SK-N-SH (cell line): ENCODE measurements around the gene USP32. TPM values are rescaled to one million over a fixed set of nuclear protein-coding genes. Genes with fewer than 3 reads are reported as not detected.
"Not testable (repeated sequence)": the region's sequence is repeated elsewhere in the genome, so short reads cannot be mapped to it uniquely, and the experiment has no call there.

Experiments
- CTCF ChIA-PET: fragments of 300-600, 350-600 bp; formaldehyde crosslinking; extraction: SDS; loops from one replicate; lab custom pipeline; 2021; lab: Yijun Ruan, JAX
- POLR2A ChIA-PET: fragments of 350-600 bp; sonication (Branson Sonifier 250); formaldehyde crosslinking; extraction: SDS; loops from one replicate; lab custom pipeline; 2020; ENCODE audit warnings: antibody characterized with exemption, inconsistent platforms; lab: Yijun Ruan, JAX
- DNase-seq: peaks from one replicate; pipeline ENCODE4 v3.0.0; 2012
- H2AFZ ChIP-seq: fragments of 200-600 bp; sonication (generic); 2 replicates; pipeline ENCODE4 v1.8.1; 2016; ENCODE audit warnings: antibody characterized with exemption, mild to moderate bottlenecking, low read depth
- H3F3A ChIP-seq: fragments of 200-600 bp; sonication (generic); replicated peaks from 2 replicates; pipeline ENCODE3; 2016; ENCODE audit warnings: antibody characterized with exemption, mild to moderate bottlenecking; ENCODE audit not compliant: insufficient read depth
- H3K27ac ChIP-seq, 2 experiments: fragments of 200-500 bp in 1 of 2; fragments of 200-600 bp in 1 of 2; sonication (Bioruptor generic) in 1 of 2; sonication (generic), shearing (Covaris generic) in 1 of 2; 2 replicates each; pipeline versions ENCODE4 v1.5.1 to v1.6.1; 2014 to 2016; ENCODE audit warnings: low read depth in 2 of 2, inconsistent platforms in 1 of 2, low read length in 1 of 2, mild to moderate bottlenecking in 1 of 2, mixed read lengths in 1 of 2
- H3K27me3 ChIP-seq: fragments of 200-600 bp; sonication (generic), shearing (Covaris generic); 2 replicates; pipeline ENCODE4 v1.6.1; 2016; ENCODE audit warnings: mixed run types; ENCODE audit not compliant: insufficient read depth
- H3K36me3 ChIP-seq, 2 experiments: fragments of 200-500 bp in 1 of 2; fragments of 200-600 bp in 1 of 2; sonication (Bioruptor generic) in 1 of 2; sonication (generic) in 1 of 2; replicated peaks in 1 of 2; 2 replicates each; pipeline versions ENCODE3 to v1.5.1; 2014 to 2016; ENCODE audit warnings: low read length in 1 of 2, mild to moderate bottlenecking in 1 of 2; ENCODE audit not compliant: insufficient read depth in 2 of 2, control insufficient read depth in 1 of 2
- H3K4me1 ChIP-seq, 2 experiments: fragments of 200-500 bp in 1 of 2; fragments of 200-600 bp in 1 of 2; sonication (Bioruptor generic) in 1 of 2; sonication (generic), shearing (Covaris generic) in 1 of 2; 2 replicates each; pipeline versions ENCODE4 v1.5.1 to v1.6.1; 2014 to 2016; ENCODE audit warnings: low read depth in 1 of 2, low read length in 1 of 2, mixed run types in 1 of 2; ENCODE audit not compliant: insufficient read depth in 2 of 2, control insufficient read depth in 1 of 2
- H3K4me2 ChIP-seq: fragments of 200-600 bp; sonication (generic), shearing (Covaris generic); 2 replicates; pipeline ENCODE4 v1.6.1; 2017; ENCODE audit warnings: mixed run types
- H3K4me3 ChIP-seq, 2 experiments: fragments of 200-500 bp in 1 of 2; fragments of 200-600 bp in 1 of 2; sonication (Bioruptor generic) in 1 of 2; sonication (generic), shearing (Covaris generic) in 1 of 2; 2 replicates each; pipeline versions ENCODE4 v1.5.1 to v1.8.1; 2014 to 2016; ENCODE audit warnings: low read depth in 2 of 2, inconsistent platforms in 1 of 2, low read length in 1 of 2, mild to moderate bottlenecking in 1 of 2, mixed read lengths in 1 of 2, moderate library complexity in 1 of 2
- H3K79me2 ChIP-seq: fragments of 200-600 bp; sonication (generic); 2 replicates; pipeline ENCODE4 v1.8.1; 2017; ENCODE audit warnings: mild to moderate bottlenecking; ENCODE audit not compliant: insufficient read depth
- H3K9ac ChIP-seq: fragments of 200-600 bp; sonication (generic); 2 replicates; pipeline ENCODE4 v1.6.1; 2017; ENCODE audit warnings: mixed run types
- H3K9me2 ChIP-seq: fragments of 200-600 bp; sonication (generic); 2 replicates; pipeline ENCODE4 v1.6.1; 2017; ENCODE audit warnings: mixed run types
- H3K9me3 ChIP-seq: fragments of 200-600 bp; sonication (generic); 2 replicates; pipeline ENCODE4 v1.6.1; 2017; ENCODE audit warnings: mixed run types, mild to moderate bottlenecking, moderate library complexity
- H4K20me1 ChIP-seq: fragments of 200-600 bp; sonication (generic); 2 replicates; pipeline ENCODE4 v1.6.1; 2017; ENCODE audit warnings: mild to moderate bottlenecking, mixed run types; ENCODE audit not compliant: insufficient read depth
- EZH2phosphoT487 ChIP-seq: fragments of 200-600 bp; sonication (generic); IDR thresholded peaks from 2 replicates; pipeline ENCODE4 v1.6.1; 2017; ENCODE audit warnings: low read depth, mixed run types, mild to moderate bottlenecking, antibody characterized with exemption, moderate library complexity, borderline replicate concordance
- FOSL2 ChIP-seq: IDR thresholded peaks from 2 replicates; pipeline ENCODE4 v1.4.0; 2012; ENCODE audit warnings: low read depth, mild to moderate bottlenecking, moderate library complexity, borderline replicate concordance
- GATA2 ChIP-seq: sonication (generic); formaldehyde crosslinking; IDR thresholded peaks from 2 replicates; pipeline ENCODE4 v1.5.0; 2020; ENCODE audit warnings: mild to moderate bottlenecking, missing genetic modification reagents
- JUND ChIP-seq: IDR thresholded peaks from 2 replicates; pipeline ENCODE4 v1.4.0; 2012
- MAX ChIP-seq: IDR thresholded peaks from 2 replicates; pipeline ENCODE4 v1.4.0; 2012; ENCODE audit warnings: low read depth
- MXI1 ChIP-seq: IDR thresholded peaks from 2 replicates; pipeline ENCODE4 v1.6.1; 2012; ENCODE audit warnings: mild to moderate bottlenecking, low read depth, low read length, improper control_type of control experiment
- NFIC ChIP-seq: IDR thresholded peaks from 2 replicates; pipeline ENCODE4 v1.4.0; 2012; ENCODE audit warnings: borderline replicate concordance
- NRF1 ChIP-seq: IDR thresholded peaks from 2 replicates; pipeline ENCODE4 v1.6.1; 2012; ENCODE audit warnings: low read depth, mild to moderate bottlenecking, low read length
- RFX5 ChIP-seq: IDR thresholded peaks from 2 replicates; pipeline ENCODE4 v1.6.1; 2012; ENCODE audit warnings: mild to moderate bottlenecking, improper control_type of control experiment, low read length
- TCF12 ChIP-seq: IDR thresholded peaks from 2 replicates; pipeline ENCODE4 v1.4.0; 2012
- TEAD4 ChIP-seq: IDR thresholded peaks from 2 replicates; pipeline ENCODE4 v1.4.0; 2012; ENCODE audit warnings: mild to moderate bottlenecking, borderline replicate concordance; ENCODE audit not compliant: insufficient read depth
- WGBS: methylation state at CpG from one replicate; pipeline ENCODE4 v1.1.6; 2017; ENCODE audit warnings: low lambda C conversion rate; 5-methylcytosine and 5-hydroxymethylcytosine counted together
- polyA plus RNA-seq, 3 experiments: library from polyadenylated mRNA; depleted of rRNA; stranded (reverse); fragments of >200 nt; gene quantifications; 2 replicates each; pipeline ENCODE4 v1.2.3, GENCODE V29; 2012
- TF ChIP-seq, protein P1 (sequence below): fragments of 200-600 bp; sonication (generic); IDR thresholded peaks from 2 replicates; pipeline ENCODE4 v1.6.1; 2017; ENCODE audit warnings: antibody characterized with exemption, mild to moderate bottlenecking, moderate library complexity

The USP32 gene
- polyA plus RNA-seq, 1 of the 3 experiments (the other 2 are of a cell fraction) = 25.6 TPM

GRCh38 chr17:60378187-60378586, 13.7 kb downstream of the USP32 start:
- H3K4me1 ChIP-seq, H3K9ac ChIP-seq, H3F3A ChIP-seq, H3K27me3 ChIP-seq, POLR2A ChIA-PET, H3K4me3 ChIP-seq, DNase-seq, H3K9me2 ChIP-seq, H3K4me2 ChIP-seq, H2AFZ ChIP-seq, H3K9me3 ChIP-seq, H3K27ac ChIP-seq: not testable (repeated sequence)
- Histone ChIP-seq H3K36me3 (peaks cover 5 to 33% of the 10 kb centered on the region in 2 experiments), H3K79me2 (peaks cover 94% of the 10 kb centered on the region), H4K20me1 (peaks cover 23% of the 10 kb centered on the region)
- 98% methylated on average over 1 of the region's 1 CpG for WGBS
- CTCF ChIA-PET = interaction anchor here (1.0 kb wide), 1 partner anchor 43 kb away, joined by 3 read pairs; no protein-coding TSS in a partner anchor

DNA sequence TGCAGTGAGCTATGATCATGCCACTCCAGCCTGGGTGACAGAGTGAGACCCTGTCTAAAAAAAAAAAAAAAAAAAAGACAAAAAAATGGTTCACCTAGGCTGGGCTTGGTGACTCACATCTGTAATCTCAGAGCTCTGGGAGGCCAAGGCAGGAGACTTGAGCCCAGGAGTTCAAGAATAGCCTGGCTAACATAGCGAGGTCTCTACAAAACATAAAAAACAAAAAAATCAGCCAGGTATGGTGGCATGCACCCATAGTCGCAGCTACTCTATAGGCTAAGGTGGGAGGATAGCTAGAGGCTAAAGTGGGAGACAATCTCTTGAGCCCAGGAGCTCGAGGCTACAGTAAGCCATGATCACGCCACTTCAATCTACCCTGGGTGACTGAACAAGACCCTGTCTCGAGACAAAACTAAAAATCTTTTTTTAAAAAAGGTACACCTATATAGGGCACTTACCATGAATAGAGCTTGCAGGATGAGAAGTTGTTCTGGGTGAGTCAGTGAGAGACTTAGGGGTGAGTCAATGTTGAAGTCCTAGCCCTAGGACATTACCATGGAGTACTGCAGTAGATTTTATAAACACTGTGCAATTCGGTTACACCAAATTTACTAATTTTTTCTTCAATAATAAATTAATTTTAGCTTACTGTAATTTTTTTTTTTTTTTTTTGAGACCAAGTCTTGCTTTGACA, 19.0 kb downstream of the USP32 start:
- Histone ChIP-seq H3K9ac (no peak overlapping the region), H3K27me3 (no peaks in the 10 kb centered on the region), H2AFZ (no peak overlapping the region), H3K79me2 (peaks cover 94% of the 10 kb centered on the region), H3K9me2 (no peaks in the 10 kb centered on the region), H3F3A (peaks cover 6% of the 10 kb centered on the region), H3K27ac (peak overlapping the region in 1 of 2 experiments; percentile 70; a peak in 2 of 4 replicates), H4K20me1 (peaks cover 33% of the 10 kb centered on the region), H3K4me3 (peak overlapping the region in 1 of 2 experiments; percentile 9; a peak in 1 of 4 replicates), H3K36me3 (peaks cover 3 to 31% of the 10 kb centered on the region in 2 experiments), H3K4me1 (no peaks in the 10 kb centered on the region), H3K9me3 (no peaks in the 10 kb centered on the region), H3K4me2 (peak overlapping the region; percentile 42; the same call in 1 of the 2 replicates)
- DNase-seq = no peak
- POLR2A ChIA-PET = no interaction called here
- 80% methylated on average over 6 of the region's 6 CpGs for WGBS
- CTCF ChIA-PET = interaction anchor here (0.6 to 1.5 kb wide), 4 partner anchors 26 to 585 kb away, joined by 3 to 4 read pairs (median 3); no protein-coding TSS in a partner anchor
- TF ChIP-seq MAX = no peak
- TF ChIP-seq FOSL2 = peak; percentile 81
- TF ChIP-seq EZH2phosphoT487 = no peak
- TF ChIP-seq TCF12 = no peak
- no peak for TF ChIP-seq MXI1
- no peak for TF ChIP-seq RFX5
- TF ChIP-seq GATA2 (CRISPR knock-in tag) = no peak
- TF ChIP-seq TEAD4 = no peak
- TF ChIP-seq JUND = peak; percentile 37
- TF ChIP-seq NRF1 = no peak
- TF ChIP-seq, protein P1, sequence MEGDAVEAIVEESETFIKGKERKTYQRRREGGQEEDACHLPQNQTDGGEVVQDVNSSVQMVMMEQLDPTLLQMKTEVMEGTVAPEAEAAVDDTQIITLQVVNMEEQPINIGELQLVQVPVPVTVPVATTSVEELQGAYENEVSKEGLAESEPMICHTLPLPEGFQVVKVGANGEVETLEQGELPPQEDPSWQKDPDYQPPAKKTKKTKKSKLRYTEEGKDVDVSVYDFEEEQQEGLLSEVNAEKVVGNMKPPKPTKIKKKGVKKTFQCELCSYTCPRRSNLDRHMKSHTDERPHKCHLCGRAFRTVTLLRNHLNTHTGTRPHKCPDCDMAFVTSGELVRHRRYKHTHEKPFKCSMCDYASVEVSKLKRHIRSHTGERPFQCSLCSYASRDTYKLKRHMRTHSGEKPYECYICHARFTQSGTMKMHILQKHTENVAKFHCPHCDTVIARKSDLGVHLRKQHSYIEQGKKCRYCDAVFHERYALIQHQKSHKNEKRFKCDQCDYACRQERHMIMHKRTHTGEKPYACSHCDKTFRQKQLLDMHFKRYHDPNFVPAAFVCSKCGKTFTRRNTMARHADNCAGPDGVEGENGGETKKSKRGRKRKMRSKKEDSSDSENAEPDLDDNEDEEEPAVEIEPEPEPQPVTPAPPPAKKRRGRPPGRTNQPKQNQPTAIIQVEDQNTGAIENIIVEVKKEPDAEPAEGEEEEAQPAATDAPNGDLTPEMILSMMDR = no peak
- no peak for TF ChIP-seq NFIC
